ENCODE results near the gene SLC5A1. TPM values are rescaled to one million over a fixed set of nuclear protein-coding genes. Genes with fewer than 3 reads are reported as not detected.
"Not testable (repeated sequence)": the region's sequence is repeated elsewhere in the genome, so short reads cannot be mapped to it uniquely, and the experiment has no call there.

SLC5A1 gene
- total and polyA plus RNA-seq, 2 donors = 0.05 TPM; not detected in 1

DNA sequence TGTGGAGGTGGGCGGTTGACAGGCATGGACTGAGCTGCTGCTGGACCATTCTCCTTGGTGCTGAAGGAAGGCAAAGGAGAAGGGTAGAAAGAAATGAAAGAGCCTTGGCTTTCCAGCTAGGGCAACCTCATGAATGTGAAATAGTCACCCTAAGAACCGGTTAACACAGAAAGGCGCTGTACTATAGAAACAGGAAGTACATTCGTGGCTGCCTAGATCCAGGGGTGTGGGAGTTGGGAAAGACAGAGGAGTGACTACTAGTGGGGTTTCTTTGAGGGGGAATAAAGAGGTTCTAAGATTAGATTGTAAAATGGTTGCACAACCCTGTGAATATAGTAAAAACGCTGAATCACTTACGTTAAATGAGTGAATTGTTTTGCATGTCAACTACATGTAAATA is 108.6 kb downstream of the SLC5A1 start:
- not testable (repeated sequence) for H3K4me1 ChIP-seq (ENCODE audit: insufficient read depth); H3K4me3 ChIP-seq (ENCODE audit: low read depth, low read length); H3K36me3 ChIP-seq (ENCODE audit: insufficient read depth); H3K27ac ChIP-seq (ENCODE audit: low read depth); DNase-seq (ENCODE audit: extremely low spot score)
- WGBS = 76% methylated on average over 6 of the region's 6 CpGs

DNA sequence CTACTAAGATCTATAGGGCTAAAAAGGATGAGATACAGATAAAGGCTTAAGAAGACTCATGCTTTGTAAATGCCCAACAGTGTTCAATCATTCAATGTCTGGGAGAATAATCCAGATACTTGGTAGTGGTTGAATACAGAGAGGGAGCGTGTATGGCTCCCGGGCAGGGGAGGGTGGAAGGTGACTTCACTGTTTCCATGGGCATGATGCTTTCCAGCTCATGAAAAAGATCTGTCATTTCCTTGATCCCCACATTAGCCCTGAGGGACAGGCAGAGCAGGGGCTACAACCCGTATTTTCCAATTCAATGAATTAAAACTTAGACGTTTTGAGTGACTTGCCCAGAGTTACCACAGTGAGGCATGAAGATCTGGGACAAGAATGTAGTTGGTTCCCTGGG is 111.7 kb downstream of the SLC5A1 start:
- WGBS = 71% methylated on average over 4 of the region's 4 CpGs
- H3K4me3 ChIP-seq (ENCODE audit: low read depth, low read length); H3K36me3 ChIP-seq (ENCODE audit: insufficient read depth); DNase-seq (ENCODE audit: extremely low spot score); H3K4me1 ChIP-seq (ENCODE audit: insufficient read depth); H3K27ac ChIP-seq (ENCODE audit: low read depth): not testable (repeated sequence)

DNA sequence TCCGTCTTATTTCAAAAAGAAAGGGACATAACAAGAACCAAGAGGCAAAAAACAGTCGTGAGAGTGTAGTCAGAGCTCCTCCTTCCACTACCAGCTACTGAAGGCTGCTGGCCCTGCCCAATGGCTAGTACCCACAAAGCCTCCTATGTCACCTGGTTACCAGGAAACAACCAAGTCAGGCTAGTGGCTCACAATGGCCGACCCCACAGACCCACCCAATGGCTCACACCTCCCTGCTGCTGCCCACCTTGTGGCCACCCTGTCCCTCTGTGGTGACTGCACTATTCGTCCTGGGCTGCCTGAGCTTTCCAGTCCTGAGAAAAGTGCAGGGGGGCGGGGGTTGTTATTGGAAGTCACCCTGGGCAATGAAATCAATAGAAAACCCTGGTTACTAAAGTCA is 114.6 kb downstream of the SLC5A1 start:
- DNase-seq (ENCODE audit: extremely low spot score); H3K4me1 ChIP-seq (ENCODE audit: insufficient read depth); H3K4me3 ChIP-seq (ENCODE audit: low read depth, low read length); H3K36me3 ChIP-seq (ENCODE audit: insufficient read depth); H3K27ac ChIP-seq (ENCODE audit: low read depth): not testable (repeated sequence)
- 74% methylated on average over 5 of the region's 5 CpGs for WGBS

DNA sequence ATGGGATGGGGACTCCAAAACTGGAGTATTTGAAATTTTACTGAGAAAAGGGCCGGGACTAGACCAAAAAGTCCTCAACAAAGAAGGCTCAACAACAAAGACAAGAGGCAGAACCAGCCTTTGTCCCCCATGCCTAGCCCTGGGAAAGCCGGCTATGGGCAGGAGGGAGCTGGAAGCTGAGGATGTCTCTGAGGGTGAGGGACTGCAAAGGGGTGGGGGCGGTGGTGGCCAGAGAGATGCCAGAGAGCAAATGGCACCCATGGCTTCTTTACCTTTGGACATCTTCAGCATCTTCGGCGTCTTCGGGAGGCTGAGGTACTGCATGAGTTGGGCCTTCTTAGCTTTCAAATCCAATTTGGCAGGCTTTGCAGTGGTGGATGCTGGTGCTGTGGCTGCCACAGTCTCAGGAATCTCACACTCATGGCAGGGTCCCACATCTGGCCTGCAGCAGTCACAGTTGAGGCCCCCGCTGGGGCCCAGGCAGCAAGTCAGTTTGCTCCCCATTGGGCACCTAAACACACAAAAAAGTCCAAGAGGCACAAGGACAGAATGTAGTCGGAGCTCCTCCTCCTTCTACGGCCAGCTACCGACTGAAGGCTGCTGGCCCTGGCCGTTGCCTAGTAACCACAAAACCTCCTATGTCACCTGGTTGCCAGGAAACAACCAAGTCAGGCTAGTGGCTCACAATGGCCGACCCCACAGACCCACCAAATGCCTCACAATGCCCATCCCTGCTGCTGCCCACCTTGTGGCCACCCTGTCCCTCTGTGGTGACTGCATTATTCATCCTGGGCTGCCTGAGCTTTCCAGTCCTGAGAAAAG is 115.9 kb downstream of the SLC5A1 start, which contains the start of gene C22orf42:
C22orf42 (minus strand) TSS at position 592 of the 822 bp plus-strand sequence; CDS start at position 504, 88 bp downstream.
- DNase-seq (ENCODE audit: extremely low spot score) = no peak
- Histone ChIP-seq H3K4me1 (ENCODE audit: insufficient read depth) (no peaks in the 10 kb centered on the region), H3K36me3 (ENCODE audit: insufficient read depth) (no peaks in the 10 kb centered on the region), H3K4me3 (ENCODE audit: low read depth, low read length) (no peak within 1 kb of the TSS), H3K27ac (ENCODE audit: low read depth) (no peak within 1 kb of the TSS)
- 75% methylated on average over 12 of the region's 12 CpGs for WGBS

DNA sequence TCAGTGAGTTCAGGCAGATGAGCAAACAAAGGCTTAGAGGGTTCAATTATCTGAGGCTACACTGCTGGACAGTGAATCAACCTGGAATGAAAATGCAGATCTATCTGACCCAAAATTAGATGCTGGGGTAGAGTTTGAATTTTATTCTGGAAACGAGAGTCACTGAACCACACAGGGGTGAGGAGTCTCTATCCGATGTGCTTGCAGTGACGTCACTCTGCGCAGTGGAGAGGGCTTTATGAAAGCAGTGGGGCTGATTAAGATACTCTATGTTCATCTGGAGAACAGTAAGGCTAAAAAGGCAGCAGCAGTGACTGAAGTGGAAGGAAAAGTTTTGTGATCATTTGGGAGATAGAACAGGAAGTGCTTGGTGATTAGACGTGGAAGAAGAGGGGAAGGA is 117.3 kb downstream of the SLC5A1 start:
- not testable (repeated sequence) for H3K36me3 ChIP-seq (ENCODE audit: insufficient read depth); H3K27ac ChIP-seq (ENCODE audit: low read depth); H3K4me3 ChIP-seq (ENCODE audit: low read depth, low read length); DNase-seq (ENCODE audit: extremely low spot score); H3K4me1 ChIP-seq (ENCODE audit: insufficient read depth)
- WGBS = 60% methylated on average over 5 of the region's 5 CpGs

Small RNAs within 50 kb of the gene (small RNA-seq; reads per million reads assigned to genes)
- gene AP1B1P2 = not detected

Other genes starting within 250 kb of the SLC5A1 start
- gene YWHAH, start 98.7 kb upstream of the SLC5A1 start, total RNA-seq = 66.2 TPM
- 119 TPM for gene YWHAH, start 98.7 kb upstream of the SLC5A1 start, polyA plus RNA-seq
- gene C22orf42, start 116.0 kb downstream of the SLC5A1 start, total RNA-seq = not detected
- gene C22orf42, start 116.0 kb downstream of the SLC5A1 start, polyA plus RNA-seq = not detected
- gene RFPL2, start 161.8 kb downstream of the SLC5A1 start, total RNA-seq = not detected
- gene RFPL2, start 161.8 kb downstream of the SLC5A1 start, polyA plus RNA-seq = not detected
- 3.4 TPM for gene SLC5A4, start 212.1 kb downstream of the SLC5A1 start, total RNA-seq
- 0.72 TPM for gene SLC5A4, start 212.1 kb downstream of the SLC5A1 start, polyA plus RNA-seq